ENCODE results near the gene DAAM1.

GRCh38 chr14:59292921-59293534 is 104.6 kb downstream of the DAAM1 start:
- TF ChIP-seq, protein P1, sequence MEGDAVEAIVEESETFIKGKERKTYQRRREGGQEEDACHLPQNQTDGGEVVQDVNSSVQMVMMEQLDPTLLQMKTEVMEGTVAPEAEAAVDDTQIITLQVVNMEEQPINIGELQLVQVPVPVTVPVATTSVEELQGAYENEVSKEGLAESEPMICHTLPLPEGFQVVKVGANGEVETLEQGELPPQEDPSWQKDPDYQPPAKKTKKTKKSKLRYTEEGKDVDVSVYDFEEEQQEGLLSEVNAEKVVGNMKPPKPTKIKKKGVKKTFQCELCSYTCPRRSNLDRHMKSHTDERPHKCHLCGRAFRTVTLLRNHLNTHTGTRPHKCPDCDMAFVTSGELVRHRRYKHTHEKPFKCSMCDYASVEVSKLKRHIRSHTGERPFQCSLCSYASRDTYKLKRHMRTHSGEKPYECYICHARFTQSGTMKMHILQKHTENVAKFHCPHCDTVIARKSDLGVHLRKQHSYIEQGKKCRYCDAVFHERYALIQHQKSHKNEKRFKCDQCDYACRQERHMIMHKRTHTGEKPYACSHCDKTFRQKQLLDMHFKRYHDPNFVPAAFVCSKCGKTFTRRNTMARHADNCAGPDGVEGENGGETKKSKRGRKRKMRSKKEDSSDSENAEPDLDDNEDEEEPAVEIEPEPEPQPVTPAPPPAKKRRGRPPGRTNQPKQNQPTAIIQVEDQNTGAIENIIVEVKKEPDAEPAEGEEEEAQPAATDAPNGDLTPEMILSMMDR (IDR thresholded peaks at IDR 0.05; ENCODE audit: low read depth, low read length): no peak
- TF ChIP-seq EZH2phosphoT487 (IDR thresholded peaks at IDR 0.05; ENCODE audit: low read depth): no peak
